Measurements from ENCODE around the gene MMAA. TPM values are rescaled to one million over a fixed set of nuclear protein-coding genes. Genes with fewer than 3 reads are reported as not detected.
"Not testable (repeated sequence)": the region's sequence is repeated elsewhere in the genome, so short reads cannot be mapped to it uniquely, and the experiment has no call there.

The MMAA gene
- total RNA-seq (2021; ENCODE audit: unreplicated experiment) (2.2 TPM), Bru-seq, nascent RNA (percentile 43 among the genes with signal in this experiment), BruChase-seq, experiment 1, labeled RNA remaining after a 2-hour chase (percentile 39 among the genes with signal in this experiment), BruChase-seq, experiment 2, labeled RNA remaining after a 6-hour chase (percentile 29 among the genes with signal in this experiment)
- 3.2 TPM for polyA plus RNA-seq (2012; ENCODE audit: insufficient read length)
- long read RNA-seq, partial matches to known transcripts = 0 of 1 reads
- long read RNA-seq, other reads (novel, unspliced or antisense) = 1 of 1 reads

DNA sequence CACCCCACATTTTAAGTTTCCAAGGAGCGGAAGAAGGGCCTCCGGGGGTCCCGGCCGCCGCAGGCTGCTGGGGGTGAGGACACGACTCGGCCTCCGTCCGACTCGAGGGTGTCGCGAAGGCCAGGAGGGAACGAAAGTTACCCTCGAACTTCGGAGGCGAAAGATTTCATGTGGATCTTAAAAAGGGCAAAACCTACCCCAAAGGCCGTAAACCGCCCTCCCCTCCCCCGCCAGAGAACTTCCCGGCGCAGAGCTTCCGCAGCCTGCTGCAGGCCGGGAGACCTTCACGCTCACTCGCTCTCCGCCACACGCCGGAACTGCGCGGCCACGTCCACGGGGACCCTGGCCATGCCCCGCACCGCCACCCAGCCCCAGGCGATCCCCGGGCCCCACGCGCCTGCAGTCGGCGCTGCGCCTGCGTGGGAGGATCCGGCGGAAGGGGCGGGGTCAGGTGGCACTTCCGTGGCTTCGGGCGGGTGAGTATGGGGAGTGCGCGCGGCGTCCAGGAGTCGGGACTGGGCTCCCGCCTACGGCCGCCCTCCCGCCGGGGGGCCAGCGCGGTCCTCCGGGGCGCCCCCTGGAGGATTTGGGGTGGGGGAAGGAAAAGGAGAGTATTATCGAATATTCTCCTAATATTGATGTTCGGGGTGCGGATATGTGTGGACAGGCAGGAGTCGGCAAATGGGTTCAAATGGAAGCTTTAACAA lies at the start of gene MMAA:
TSS of gene MMAA (plus strand) at position 454 of the 707 bp plus-strand sequence. CDS start 19,755 bp downstream, outside the sequence.
- BruUV-seq (replicated peaks) = no TSS peak
- peaks cover 6% of the 10 kb centered on the region; the same call in 1 of the 2 replicates for H3K4me1 ChIP-seq (ENCODE audit: control insufficient read depth, insufficient read depth, low read length)
- in situ Hi-C loops (cut with HindIII; ENCODE audit: low pct_unique_long_range_greater_than_20kb, low sequenced_read_pairs) (no loop called here), intact Hi-C loops (cut with micrococcal nuclease; ENCODE audit: unreplicated experiment) (loop anchor here (5.0 to 10.0 kb wide), 2 partner anchors 134 to 402 kb away; partner anchors contain the start of gene SMAD1)
- TF ChIP-seq SIN3A (IDR thresholded peaks at IDR 0.05; ENCODE audit: borderline replicate concordance, insufficient read depth, low read depth, low read length) (no peak), POLR2AphosphoS5 (IDR thresholded peaks at IDR 0.05; ENCODE audit: low read depth, low read length) (peak; percentile 90), TCF7L2 (IDR thresholded peaks at IDR 0.05; ENCODE audit: low read depth, low read length) (no peak), CTCF (IDR thresholded peaks at IDR 0.05) (peak; percentile 83), REST (IDR thresholded peaks at IDR 0.05; ENCODE audit: insufficient read depth in 1 of 2, low read depth in 2 of 2, low read length in 1 of 2) (no peak)
- DNase-seq (ENCODE audit: low read depth, low spot score) = peak; percentile 32
- ChIA-PET CTCF (interaction anchor here (0.6 kb wide), 2 partner anchors 348 to 431 kb away, joined by 3 to 4 read pairs; no protein-coding TSS in a partner anchor), POLR2A (no interaction called here)
- H3K27ac ChIP-seq (ENCODE audit: low read length) = peak within 1 kb of the TSS; percentile 97
- peak within 1 kb of the TSS; percentile 86 to 90 for H3K4me3 ChIP-seq (ENCODE audit: low read depth in 2 of 2, low read length in 2 of 2)
- ATAC-seq = peak; percentile 99
- H3K9me3 ChIP-seq (ENCODE audit: control insufficient read depth, insufficient read depth, low read depth, low read length) = no peaks in the 10 kb centered on the region
- no peaks in the 10 kb centered on the region; the same call in 1 of the 2 replicates for H3K36me3 ChIP-seq (ENCODE audit: control insufficient read depth, insufficient read depth, low read length)
- H3K27me3 ChIP-seq (ENCODE audit: control insufficient read depth, insufficient read depth, low read length) = no peaks in the 10 kb centered on the region

DNA sequence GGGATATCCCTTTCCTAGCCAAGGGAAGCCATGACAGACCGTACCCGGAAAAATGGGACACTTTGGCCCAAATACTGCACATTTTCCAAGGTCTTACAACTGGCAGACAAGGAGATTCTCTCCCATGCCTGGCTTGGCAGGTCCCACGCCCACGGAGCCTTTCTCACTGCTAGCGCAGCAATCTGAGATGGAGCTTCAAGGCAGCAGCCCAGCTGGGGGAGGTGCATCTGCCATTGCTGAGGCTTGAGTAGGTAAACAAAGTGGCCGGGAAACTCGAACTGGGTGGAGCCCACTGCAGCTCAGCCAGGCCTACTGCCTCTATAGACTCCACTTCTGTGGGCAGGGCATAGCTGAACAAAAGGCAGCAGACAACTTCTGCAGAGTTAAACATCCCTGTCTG lies 44.6 kb upstream of the MMAA start:
- in situ Hi-C loops (cut with HindIII; ENCODE audit: low pct_unique_long_range_greater_than_20kb, low sequenced_read_pairs); ATAC-seq; H3K27me3 ChIP-seq (ENCODE audit: control insufficient read depth, insufficient read depth, low read length); H3K9me3 ChIP-seq (ENCODE audit: control insufficient read depth, insufficient read depth, low read depth, low read length); H3K4me3 ChIP-seq (ENCODE audit: low read depth in 2 of 2, low read length in 2 of 2); H3K4me1 ChIP-seq (ENCODE audit: control insufficient read depth, insufficient read depth, low read length); BruUV-seq (replicated peaks); DNase-seq (ENCODE audit: low read depth, low spot score); CTCF ChIA-PET; intact Hi-C loops (cut with micrococcal nuclease; ENCODE audit: unreplicated experiment); POLR2A ChIA-PET; H3K27ac ChIP-seq (ENCODE audit: low read length); H3K36me3 ChIP-seq (ENCODE audit: control insufficient read depth, insufficient read depth, low read length): not testable (repeated sequence)

- H3K4me1 ChIP-seq (ENCODE audit: control insufficient read depth, insufficient read depth, low read length) = no peaks in the 10 kb centered on the region
- TF ChIP-seq REST (IDR thresholded peaks at IDR 0.05; ENCODE audit: insufficient read depth in 1 of 2, low read depth in 2 of 2, low read length in 1 of 2) = no peak
- no peak for TF ChIP-seq POLR2AphosphoS5 (IDR thresholded peaks at IDR 0.05; ENCODE audit: low read depth, low read length)
- no peak for TF ChIP-seq SIN3A (IDR thresholded peaks at IDR 0.05; ENCODE audit: borderline replicate concordance, insufficient read depth, low read depth, low read length)
- TF ChIP-seq CTCF (IDR thresholded peaks at IDR 0.05) = no peak
- TF ChIP-seq TCF7L2 (IDR thresholded peaks at IDR 0.05; ENCODE audit: low read depth, low read length) = no peak
- DNase-seq (ENCODE audit: low read depth, low spot score) (no peak), ATAC-seq (no peak)
- intact Hi-C loops (cut with micrococcal nuclease; ENCODE audit: unreplicated experiment) = no loop called here
- ChIA-PET CTCF (no interaction called here), POLR2A (no interaction called here)
- H3K9me3 ChIP-seq (ENCODE audit: control insufficient read depth, insufficient read depth, low read depth, low read length) = no peaks in the 10 kb centered on the region
- in situ Hi-C loops (cut with HindIII; ENCODE audit: low pct_unique_long_range_greater_than_20kb, low sequenced_read_pairs) = no loop called here
- no peaks in the 10 kb centered on the region for H3K36me3 ChIP-seq (ENCODE audit: control insufficient read depth, insufficient read depth, low read length)
- H3K27ac ChIP-seq (ENCODE audit: low read length) = no peak overlapping the region
- H3K27me3 ChIP-seq (ENCODE audit: control insufficient read depth, insufficient read depth, low read length) = no peaks in the 10 kb centered on the region
- no TSS peak for BruUV-seq (replicated peaks)
- H3K4me3 ChIP-seq (ENCODE audit: low read depth in 2 of 2, low read length in 2 of 2) = no peak overlapping the region
Observed at GRCh38 chr4:145580906-145581305, 38.3 kb upstream of the MMAA start.
